K562 (cell line): ENCODE measurements around the gene TMEM225B. TPM values are rescaled to one million over a fixed set of nuclear protein-coding genes. Genes with fewer than 3 reads are reported as not detected.

Experiments
- ATAC-seq: fragments of 200-7000 bp; cut with Tn5 transposase; 3 replicates; pipeline ENCODE4 v1.9.1; 2020; ENCODE audit warnings: moderate library complexity
- BruUV-seq: library from RNA; stranded (reverse); fragments of 400-500 nt; replicated peaks from 2 replicates; lab custom pipeline; 2021; lab: Mats Ljungman, UMichigan
- CTCF ChIA-PET: fragments of 300-600 bp; formaldehyde crosslinking; extraction: SDS; loops from one replicate; lab custom pipeline; 2021; ENCODE audit warnings: low intra/inter-chr PET ratio; lab: Yijun Ruan, JAX
- POLR2A ChIA-PET: fragments of 300-600, 350-650 bp; sonication (Branson Sonifier 250); formaldehyde crosslinking; extraction: SDS; loops from one replicate; lab custom pipeline; 2021; ENCODE audit warnings: antibody characterized with exemption, inconsistent platforms; lab: Yijun Ruan, JAX
- DNase-seq, 4 experiments: peaks; one replicate each; pipeline versions ENCODE4 v3.0.0 to v3.0.0-alpha.2; 2011 to 2018; ENCODE audit warnings: low spot score in 3 of 4, mixed read lengths in 3 of 4; ENCODE audit errors: extremely low read depth in 1 of 4
- FAIRE-seq: peaks from 2 replicates; lab custom pipeline; 2011; peaks lifted over from hg19 to GRCh38; lab: Jason Lieb, UNC
- H2AFZ ChIP-seq: 2 replicates; pipeline ENCODE4 v1.6.0; 2011; ENCODE audit warnings: low read depth, low read length, control low read depth, inconsistent platforms
- H3K27ac ChIP-seq: fragments of 200-600 bp; 3 replicates; pipeline ENCODE4 v1.8.0; 2011; ENCODE audit warnings: low read depth, mild to moderate bottlenecking, control low read depth, inconsistent platforms, low read length, moderate library complexity, mixed read lengths; ENCODE audit errors: extremely low read depth
- H3K27me3 ChIP-seq, 2 experiments: fragments of 300-600 bp in 1 of 2; 2 replicates in 1 of 2; 3 replicates in 1 of 2; pipeline versions ENCODE4 v1.6.0 to v1.8.0; 2011; ENCODE audit warnings: inconsistent platforms in 2 of 2, low read length in 2 of 2, mild to moderate bottlenecking in 1 of 2, mixed read lengths in 1 of 2, moderate library complexity in 1 of 2; ENCODE audit not compliant: control insufficient read depth in 2 of 2, insufficient read depth in 2 of 2
- H3K36me3 ChIP-seq: fragments of 300-600 bp; 3 replicates; pipeline ENCODE4 v1.8.0; 2011; ENCODE audit warnings: mild to moderate bottlenecking, low read length, inconsistent platforms; ENCODE audit not compliant: control insufficient read depth, insufficient read depth
- H3K4me1 ChIP-seq, 2 experiments: fragments of 200-600 bp in 1 of 2; replicated peaks in 1 of 2; 2 replicates in 1 of 2; 3 replicates in 1 of 2; pipeline versions ENCODE4 v1.5.1 to v1.8.0; 2011; ENCODE audit warnings: inconsistent platforms in 2 of 2, low read length in 2 of 2, mild to moderate bottlenecking in 1 of 2, mixed read lengths in 1 of 2, moderate library complexity in 1 of 2; ENCODE audit not compliant: control insufficient read depth in 2 of 2, insufficient read depth in 2 of 2
- H3K4me2 ChIP-seq: 2 replicates; pipeline ENCODE4 v1.6.1; 2011; ENCODE audit warnings: low read length, control low read depth, inconsistent platforms, mixed read lengths; ENCODE audit not compliant: insufficient read depth
- H3K4me3 ChIP-seq: fragments of 200-600 bp; sonication (generic), shearing (Covaris generic); 2 replicates; pipeline ENCODE4 v1.5.1; 2016; ENCODE audit warnings: control low read depth, inconsistent platforms
- H3K79me2 ChIP-seq: fragments of 200-600 bp; 3 replicates; pipeline ENCODE4 v1.8.0; 2011; ENCODE audit warnings: low read length, inconsistent platforms; ENCODE audit not compliant: control insufficient read depth, insufficient read depth
- H3K9ac ChIP-seq, 2 experiments: 2 replicates each; pipeline versions ENCODE4 v1.6.0 to v1.6.1; 2011; ENCODE audit warnings: low read depth in 2 of 2, low read length in 2 of 2, control low read depth in 1 of 2, inconsistent platforms in 1 of 2, mild to moderate bottlenecking in 1 of 2, mixed read lengths in 1 of 2; ENCODE audit not compliant: insufficient read depth in 1 of 2
- H3K9me1 ChIP-seq: one replicate; pipeline ENCODE4 v1.6.0; 2011; ENCODE audit warnings: inconsistent platforms, mild to moderate bottlenecking, low read length, moderate library complexity; ENCODE audit not compliant: control insufficient read depth, insufficient read depth
- H3K9me3 ChIP-seq: replicated peaks from 2 replicates; pipeline ENCODE4 v1.5.1; 2011; ENCODE audit warnings: low read depth, low read length, inconsistent platforms; ENCODE audit not compliant: control insufficient read depth, insufficient read depth
- H4K20me1 ChIP-seq: replicated peaks from 2 replicates; pipeline ENCODE4 v1.6.1; 2011; ENCODE audit warnings: low read length, inconsistent platforms, mixed read lengths; ENCODE audit not compliant: control insufficient read depth, insufficient read depth
- BACH1 ChIP-seq: fragments of 200-800 bp; sonication (Bioruptor generic); IDR thresholded peaks from 2 replicates; pipeline ENCODE4 v1.6.1; 2016; ENCODE audit warnings: missing genetic modification characterization, missing compliant biosample characterization
- CEBPB ChIP-seq: fragments of 450-650 bp; IDR thresholded peaks from 2 replicates; pipeline ENCODE4 v1.6.1; 2016; ENCODE audit warnings: missing genetic modification characterization, missing compliant biosample characterization
- EP400 ChIP-seq: fragments of 450-650 bp; IDR thresholded peaks from 2 replicates; pipeline ENCODE4 v1.6.1; 2017; ENCODE audit warnings: antibody characterized with exemption, mild to moderate bottlenecking, moderate library complexity
- FOXK1 ChIP-seq: sonication (generic); formaldehyde crosslinking; IDR thresholded peaks from 2 replicates; pipeline ENCODE4 v1.8.0; 2022; ENCODE audit warnings: missing genetic modification reagents, mild to moderate bottlenecking, borderline replicate concordance
- KAT8 ChIP-seq: fragments of 450-650 bp; IDR thresholded peaks from 2 replicates; pipeline ENCODE4 v1.6.1; 2016; ENCODE audit warnings: low read depth, mild to moderate bottlenecking
- PHF21A ChIP-seq: fragments of 450-650 bp; IDR thresholded peaks from 2 replicates; pipeline ENCODE4 v1.6.1; 2017; ENCODE audit warnings: low read depth, borderline replicate concordance
- POLR2AphosphoS5 ChIP-seq: IDR thresholded peaks from 2 replicates; pipeline ENCODE4 v1.6.1; 2011; ENCODE audit warnings: mild to moderate bottlenecking, low read depth, low read length, moderate library complexity; ENCODE audit not compliant: control insufficient read depth, insufficient read depth
- POLR2B ChIP-seq: fragments of 450-650 bp; IDR thresholded peaks from 2 replicates; pipeline ENCODE4 v1.6.1; 2018; ENCODE audit warnings: low read depth; ENCODE audit not compliant: partially characterized antibody
- PRMT5 ChIP-seq: sonication (generic); formaldehyde crosslinking; IDR thresholded peaks from 2 replicates; pipeline ENCODE4 v1.5.0; 2020; ENCODE audit warnings: missing genetic modification reagents
- PTRF ChIP-seq: fragments of 450-650 bp; IDR thresholded peaks from 2 replicates; pipeline ENCODE4 v1.6.1; 2016; ENCODE audit warnings: mild to moderate bottlenecking, missing genetic modification characterization, missing compliant biosample characterization
- RAD51 ChIP-seq: fragments of 450-650 bp; IDR thresholded peaks from 2 replicates; pipeline ENCODE4 v1.7.1; 2016; ENCODE audit warnings: low read depth, mild to moderate bottlenecking, borderline replicate concordance
- RBM25 ChIP-seq: fragments of 200-400 bp; formaldehyde crosslinking; IDR thresholded peaks from 2 replicates; pipeline ENCODE4 v1.6.1; 2018; ENCODE audit warnings: low read length, low read depth, moderate library complexity; ENCODE audit not compliant: severe bottlenecking
- SMARCC2 ChIP-seq: fragments of 450-650 bp; IDR thresholded peaks from 2 replicates; pipeline ENCODE4 v1.6.1; 2017; ENCODE audit warnings: antibody characterized with exemption, moderate library complexity, mild to moderate bottlenecking, low read depth
- SUPT5H ChIP-seq: fragments of 450-650 bp; IDR thresholded peaks from 2 replicates; pipeline ENCODE4 v1.6.1; 2016
- TGIF2 ChIP-seq: sonication (generic); formaldehyde crosslinking; IDR thresholded peaks from 2 replicates; pipeline ENCODE4 v1.8.1; 2022; ENCODE audit warnings: mild to moderate bottlenecking, missing genetic modification reagents, moderate library complexity
- WHSC1 ChIP-seq: IDR thresholded peaks from one replicate; pipeline ENCODE4 v1.6.1; 2012; ENCODE audit warnings: low read length, control low read depth, inconsistent platforms
- ZBTB7A ChIP-seq: IDR thresholded peaks from 2 replicates; pipeline ENCODE4 v1.6.1; 2011; ENCODE audit warnings: low read depth, mild to moderate bottlenecking, low read length, moderate library complexity, borderline replicate concordance; ENCODE audit not compliant: control insufficient read depth
- ZNF407 ChIP-seq: fragments of 450-650 bp; IDR thresholded peaks from 2 replicates; pipeline ENCODE4 v1.6.1; 2016; ENCODE audit warnings: low read depth
- WGBS: fragments of 100-300 bp; shearing (Covaris generic); methylation state at CpG from one replicate; pipeline ENCODE4 v1.1.6; 2016; ENCODE audit warnings: low coverage, mixed read lengths; ENCODE audit not compliant: insufficient coverage; ENCODE audit errors: missing lambda C conversion rate; 5-methylcytosine and 5-hydroxymethylcytosine counted together
- in situ Hi-C: fragments of 300-500 bp; cut with MboI; formaldehyde crosslinking; loops from 4 replicates; pipeline ENCODE4 v1.15.0; 2018; ENCODE audit warnings: inconsistent platforms, mixed read lengths
- intact Hi-C: fragments of 100-400 bp; cut with micrococcal nuclease; formaldehyde crosslinking; loops from 2 replicates; pipeline ENCODE4 v1.14.2; 2022
- polyA plus RNA-seq, 8 experiments: library from polyadenylated mRNA; depleted of rRNA in 4 of 8; stranded (reverse) in 5 of 8; unstranded in 3 of 8; fragments of >200 nt; fragmentation: Nextera tagmentation in 2 of 8; fragmentation: Illumina TruSeq in 1 of 8; extraction: Ambion mirVana in 2 of 8; extraction: Trizol in 1 of 8; gene quantifications; 2 replicates each; pipeline versions ENCODE4 v1.2.1 to v1.2.3, GENCODE V29; 2011 to 2014; ENCODE audit warnings: inconsistent platforms in 1 of 8, missing spikeins in 1 of 8
- total RNA-seq, 7 experiments: library from RNA; depleted of rRNA in 6 of 7; stranded (reverse); fragments of >200 nt in 6 of 7; fragmentation: Illumina TruSeq in 2 of 7; extraction: Trizol in 2 of 7; gene quantifications; 2 replicates each; pipeline versions ENCODE4 v1.2.1 to v1.2.3, GENCODE V29; 2011 to 2021; ENCODE audit warnings: low replicate concordance in 1 of 7

Gene TMEM225B
- total and polyA plus RNA-seq, 9 of the 15 experiments (the other 6 are each of a cell fraction or from before 2014, with no cell fraction given): 0.08 to 0.73 (median 0.56) TPM

- H3K27ac ChIP-seq: no peak overlapping the region
- H3K79me2 ChIP-seq: peaks cover 2% of the 10 kb centered on the region; the same call in 1 of the 3 replicates
- no peak overlapping the region for H3K4me2 ChIP-seq
- ATAC-seq: no peak
- WGBS: 83% methylated on average over 1 of the region's 1 CpG
- FAIRE-seq: no peak
- no peak overlapping the region for H2AFZ ChIP-seq
- BruUV-seq: no TSS peak
- in situ Hi-C loops (no loop called here), intact Hi-C loops (no loop called here)
- DNase-seq: no peak
- no peaks in the 10 kb centered on the region for H3K9me1 ChIP-seq
- ChIA-PET CTCF (no interaction called here), POLR2A (interaction anchor here (0.5 to 3.6 kb wide), 6 partner anchors 15 to 444 kb away, joined by 3 to 21 read pairs (median 4); partner anchors contain the start of genes ZKSCAN1 and ZNF655)
- no peak overlapping the region for H3K9ac ChIP-seq
- H3K9me3 ChIP-seq: no peaks in the 10 kb centered on the region
- H3K36me3 ChIP-seq: peaks cover 57% of the 10 kb centered on the region
- H3K27me3 ChIP-seq: no peaks in the 10 kb centered on the region
- no peaks in the 10 kb centered on the region for H4K20me1 ChIP-seq
- H3K4me1 ChIP-seq: 0 out of 5 replicates have a peak, but pooled peaks cover 0 to 3% of the 10 kb centered on the region in 2 experiments
- no peak overlapping the region for H3K4me3 ChIP-seq
- TF ChIP-seq PRMT5 (CRISPR knock-in tag): no peak
- no peak for TF ChIP-seq KAT8
- no peak for TF ChIP-seq EP400
- no peak for TF ChIP-seq RAD51
- TF ChIP-seq PHF21A: no peak
- TF ChIP-seq POLR2AphosphoS5: peak; percentile 13; the same call in 1 of the 2 replicates
- no peak for TF ChIP-seq ZBTB7A
- TF ChIP-seq CEBPB: no peak
- no peak for TF ChIP-seq BACH1
- TF ChIP-seq FOXK1 (CRISPR knock-in tag): no peak
- TF ChIP-seq TGIF2 (CRISPR knock-in tag): no peak
- TF ChIP-seq SMARCC2: no peak
- TF ChIP-seq PTRF (tag): no peak
- no peak for TF ChIP-seq WHSC1
- peak; percentile 61 for TF ChIP-seq SUPT5H
- no peak for TF ChIP-seq RBM25
- TF ChIP-seq POLR2B: peak; percentile 48
- no peak for TF ChIP-seq ZNF407
These were observed 24.8 kb upstream of the TMEM225B start for GRCh38 chr7:99573257-99573656.
